ENCODE data around the gene SATB1.

DNA sequence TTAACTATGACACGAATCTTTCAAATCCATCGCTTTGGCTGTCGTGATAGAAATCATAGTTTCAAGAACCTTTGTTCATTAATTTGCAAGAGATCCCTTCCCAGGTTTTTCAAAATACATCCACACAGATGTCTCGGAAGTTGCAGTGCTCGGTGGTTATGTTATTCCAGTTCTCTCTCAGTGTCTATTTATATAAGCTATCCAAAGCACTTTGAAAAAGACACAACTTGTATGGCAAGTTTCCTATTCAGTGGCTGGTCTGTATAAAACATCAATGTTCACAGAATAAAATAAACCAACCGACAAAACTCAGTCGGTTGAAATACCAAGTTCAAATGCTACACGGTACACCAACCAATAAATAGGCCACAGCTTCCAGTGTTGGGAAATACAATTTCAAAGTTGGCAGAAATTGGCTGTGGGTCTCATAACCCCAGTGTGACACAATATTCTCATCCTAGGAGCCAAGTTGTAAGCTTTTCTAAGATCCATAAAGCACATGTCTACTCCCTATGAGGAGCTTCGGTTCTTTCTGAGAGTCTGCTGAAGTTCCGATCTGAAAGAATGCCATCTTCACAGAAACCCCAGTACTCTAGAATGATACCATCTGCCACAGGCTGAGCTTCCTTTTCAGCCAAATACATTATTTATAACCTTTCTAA is 23.7 kb downstream of the SATB1 start:
- TF ChIP-seq, protein P1, sequence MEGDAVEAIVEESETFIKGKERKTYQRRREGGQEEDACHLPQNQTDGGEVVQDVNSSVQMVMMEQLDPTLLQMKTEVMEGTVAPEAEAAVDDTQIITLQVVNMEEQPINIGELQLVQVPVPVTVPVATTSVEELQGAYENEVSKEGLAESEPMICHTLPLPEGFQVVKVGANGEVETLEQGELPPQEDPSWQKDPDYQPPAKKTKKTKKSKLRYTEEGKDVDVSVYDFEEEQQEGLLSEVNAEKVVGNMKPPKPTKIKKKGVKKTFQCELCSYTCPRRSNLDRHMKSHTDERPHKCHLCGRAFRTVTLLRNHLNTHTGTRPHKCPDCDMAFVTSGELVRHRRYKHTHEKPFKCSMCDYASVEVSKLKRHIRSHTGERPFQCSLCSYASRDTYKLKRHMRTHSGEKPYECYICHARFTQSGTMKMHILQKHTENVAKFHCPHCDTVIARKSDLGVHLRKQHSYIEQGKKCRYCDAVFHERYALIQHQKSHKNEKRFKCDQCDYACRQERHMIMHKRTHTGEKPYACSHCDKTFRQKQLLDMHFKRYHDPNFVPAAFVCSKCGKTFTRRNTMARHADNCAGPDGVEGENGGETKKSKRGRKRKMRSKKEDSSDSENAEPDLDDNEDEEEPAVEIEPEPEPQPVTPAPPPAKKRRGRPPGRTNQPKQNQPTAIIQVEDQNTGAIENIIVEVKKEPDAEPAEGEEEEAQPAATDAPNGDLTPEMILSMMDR (conservative IDR thresholded peaks at IDR 0.05; ENCODE audit: low read depth in 2 of 2), result no peak
- TF ChIP-seq POLR2AphosphoS5 (IDR thresholded peaks at IDR 0.05; ENCODE audit: low read depth), result no peak
- TF ChIP-seq, protein P2, sequence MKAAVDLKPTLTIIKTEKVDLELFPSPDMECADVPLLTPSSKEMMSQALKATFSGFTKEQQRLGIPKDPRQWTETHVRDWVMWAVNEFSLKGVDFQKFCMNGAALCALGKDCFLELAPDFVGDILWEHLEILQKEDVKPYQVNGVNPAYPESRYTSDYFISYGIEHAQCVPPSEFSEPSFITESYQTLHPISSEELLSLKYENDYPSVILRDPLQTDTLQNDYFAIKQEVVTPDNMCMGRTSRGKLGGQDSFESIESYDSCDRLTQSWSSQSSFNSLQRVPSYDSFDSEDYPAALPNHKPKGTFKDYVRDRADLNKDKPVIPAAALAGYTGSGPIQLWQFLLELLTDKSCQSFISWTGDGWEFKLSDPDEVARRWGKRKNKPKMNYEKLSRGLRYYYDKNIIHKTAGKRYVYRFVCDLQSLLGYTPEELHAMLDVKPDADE (IDR thresholded peaks at IDR 0.05), result no peak
